Esophagus squamous epithelium (tissue), 4 donors: ENCODE data around the gene TNFRSF13B.
"Not testable (repeated sequence)": the region's sequence is repeated elsewhere in the genome, so short reads cannot be mapped to it uniquely, and the experiment has no call there.

ENCODE experiments used
- POLR2A ChIP-seq, 4 donors: fragments of 450-650 bp; IDR thresholded peaks; one replicate each; pipeline ENCODE4 v1.6.1; 2017; ENCODE audit warnings: antibody characterized with exemption in 4 of 4, mild to moderate bottlenecking in 4 of 4, moderate library complexity in 3 of 4
- TF ChIP-seq, protein P1 (sequence below), 6 experiments: fragments of 450-650 bp in 4 of 6; fragments of 200-600 bp in 2 of 6; sonication (generic) in 2 of 6; IDR thresholded peaks; one replicate each; pipeline ENCODE4 v1.5.1; 2016 to 2019; ENCODE audit warnings: antibody characterized with exemption in 6 of 6, mild to moderate bottlenecking in 4 of 6, moderate library complexity in 4 of 6

DNA sequence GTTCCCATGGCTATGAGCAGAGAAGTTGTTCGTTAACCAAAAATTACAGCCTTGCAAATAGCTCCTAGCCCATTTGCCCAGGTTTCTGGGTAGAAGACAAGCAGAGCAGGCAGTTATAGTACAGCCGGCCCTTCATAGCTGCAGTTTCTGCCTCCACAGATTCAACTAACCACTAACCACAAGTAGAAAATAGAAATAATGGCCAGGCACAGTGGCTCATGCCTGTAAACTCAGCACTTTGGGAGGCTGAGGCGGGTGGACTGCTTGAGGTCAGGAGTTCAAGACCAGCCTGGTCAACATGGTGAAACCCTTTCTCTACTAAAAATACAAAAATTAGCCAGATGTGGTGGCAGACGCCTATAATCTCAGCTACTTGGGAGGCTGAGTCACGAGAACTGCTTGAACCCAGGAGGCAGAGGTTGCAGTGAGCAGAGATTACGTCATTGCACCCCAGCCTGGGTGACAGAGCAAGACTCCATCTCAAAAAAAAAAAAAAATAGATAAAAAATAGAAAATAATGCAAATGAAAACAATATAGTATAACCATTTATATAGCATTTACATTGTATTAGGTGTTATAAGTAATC lies 7.4 kb upstream of the TNFRSF13B start:
- TF ChIP-seq, protein P1, sequence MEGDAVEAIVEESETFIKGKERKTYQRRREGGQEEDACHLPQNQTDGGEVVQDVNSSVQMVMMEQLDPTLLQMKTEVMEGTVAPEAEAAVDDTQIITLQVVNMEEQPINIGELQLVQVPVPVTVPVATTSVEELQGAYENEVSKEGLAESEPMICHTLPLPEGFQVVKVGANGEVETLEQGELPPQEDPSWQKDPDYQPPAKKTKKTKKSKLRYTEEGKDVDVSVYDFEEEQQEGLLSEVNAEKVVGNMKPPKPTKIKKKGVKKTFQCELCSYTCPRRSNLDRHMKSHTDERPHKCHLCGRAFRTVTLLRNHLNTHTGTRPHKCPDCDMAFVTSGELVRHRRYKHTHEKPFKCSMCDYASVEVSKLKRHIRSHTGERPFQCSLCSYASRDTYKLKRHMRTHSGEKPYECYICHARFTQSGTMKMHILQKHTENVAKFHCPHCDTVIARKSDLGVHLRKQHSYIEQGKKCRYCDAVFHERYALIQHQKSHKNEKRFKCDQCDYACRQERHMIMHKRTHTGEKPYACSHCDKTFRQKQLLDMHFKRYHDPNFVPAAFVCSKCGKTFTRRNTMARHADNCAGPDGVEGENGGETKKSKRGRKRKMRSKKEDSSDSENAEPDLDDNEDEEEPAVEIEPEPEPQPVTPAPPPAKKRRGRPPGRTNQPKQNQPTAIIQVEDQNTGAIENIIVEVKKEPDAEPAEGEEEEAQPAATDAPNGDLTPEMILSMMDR (IDR thresholded peaks at IDR 0.05): not testable (repeated sequence)
- TF ChIP-seq POLR2A (IDR thresholded peaks at IDR 0.05): not testable (repeated sequence)
